ENCODE data around the gene CTNNBL1.

The CTNNBL1 gene

GRCh38 chr20:37801921-37802320 lies 108.1 kb downstream of the CTNNBL1 start:
- DNase-seq (ENCODE audit: low read depth, low spot score) = no peak
- no peak overlapping the region for H3K4me3 ChIP-seq (ENCODE audit: low read length)

- no peak for DNase-seq (ENCODE audit: low read depth, low spot score)
These were observed 109.8 kb downstream of the CTNNBL1 start for GRCh38 chr20:37803438-37804307.

DNA sequence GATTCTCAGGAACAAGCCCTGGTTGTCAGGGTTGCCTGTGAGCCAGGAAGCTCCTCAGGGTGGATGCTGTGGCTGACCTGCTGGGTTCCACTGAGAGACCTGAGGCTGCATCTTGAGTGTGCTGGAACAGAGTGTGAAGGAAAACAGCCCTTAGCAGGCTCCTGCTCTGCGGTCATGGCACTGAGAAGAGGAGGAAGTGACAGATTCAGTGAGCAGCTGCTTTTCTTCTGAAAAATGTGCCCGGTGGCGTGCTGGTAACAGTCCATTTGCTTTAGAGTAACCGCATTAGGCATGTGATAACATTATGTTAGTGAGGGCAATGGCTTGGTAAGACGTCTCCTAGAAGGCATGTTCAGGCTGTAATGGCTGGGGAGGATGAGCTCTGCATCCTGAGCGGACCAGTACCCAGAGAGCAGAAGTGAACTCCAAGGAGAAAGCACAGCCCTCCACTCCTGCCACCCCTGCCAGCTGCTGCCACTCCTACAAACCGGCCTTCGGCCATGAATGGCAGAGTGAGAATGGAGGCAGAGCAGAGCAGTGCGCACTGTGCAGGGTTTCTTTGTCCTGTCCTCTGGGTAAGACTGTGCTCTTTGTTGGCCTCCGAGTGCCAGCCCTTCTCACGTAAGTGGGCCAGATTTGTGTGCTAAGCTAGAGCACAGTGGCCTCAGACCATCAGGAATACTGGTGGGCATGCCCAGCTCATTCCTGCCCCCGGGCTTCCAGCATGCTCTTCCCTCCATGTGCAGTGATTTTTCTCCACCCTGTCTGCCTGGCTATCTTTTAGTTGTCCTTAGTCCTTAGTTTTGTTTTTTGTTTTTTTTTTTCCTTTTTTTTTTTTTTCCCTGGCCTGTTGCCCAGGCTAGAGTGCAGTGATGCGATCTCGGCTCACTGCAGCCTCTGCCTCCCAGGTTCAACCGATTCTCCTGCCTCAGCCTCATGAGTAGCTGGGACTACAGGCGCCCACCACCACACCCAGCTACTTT lies 111.0 kb downstream of the CTNNBL1 start:
- no peak overlapping the region for H3K4me3 ChIP-seq (ENCODE audit: low read length)
- no peak for DNase-seq (ENCODE audit: low read depth, low spot score)

More at GRCh38 chr20:37803438-37804307, 109.8 kb downstream of the CTNNBL1 start:
- H3K4me3 ChIP-seq (ENCODE audit: low read length) = no peak overlapping the region

DNA sequence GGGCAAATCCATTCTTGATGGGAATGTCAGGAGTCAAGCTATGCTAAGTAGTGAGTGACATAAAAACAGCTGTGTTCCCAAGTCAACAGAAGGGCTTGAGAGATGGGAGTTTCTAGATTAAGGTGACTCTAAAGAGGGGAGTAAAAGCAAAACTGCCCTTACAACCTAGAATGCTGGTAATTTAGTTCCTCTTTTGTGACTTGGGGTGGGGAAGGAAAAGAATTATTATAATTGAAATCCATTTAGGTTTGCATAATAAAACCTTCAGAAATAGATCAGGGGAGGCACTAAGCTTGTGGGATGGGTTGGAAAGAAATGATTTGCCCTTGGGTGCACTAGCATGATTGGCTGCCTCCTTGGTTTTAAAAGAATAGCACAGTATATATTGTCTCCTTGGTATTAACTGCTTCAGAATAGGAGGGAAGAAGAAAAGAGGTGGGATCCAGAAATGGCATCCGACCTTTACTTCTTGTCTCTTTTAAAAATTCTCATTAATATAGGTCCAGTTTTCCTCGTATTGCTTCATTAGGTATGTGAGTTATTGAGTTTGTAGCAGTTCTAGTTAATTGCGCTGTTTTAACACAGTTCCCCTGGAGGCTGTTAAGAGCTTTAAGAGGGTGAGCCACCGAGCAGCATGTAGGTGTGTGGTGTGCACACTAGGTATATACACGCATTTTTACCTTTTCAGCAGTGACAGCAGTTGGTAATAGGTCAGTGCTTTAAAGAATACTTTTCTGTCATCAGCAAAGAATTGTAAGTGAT lies 113.8 kb downstream of the CTNNBL1 start:
- no peak overlapping the region for H3K4me3 ChIP-seq (ENCODE audit: low read length)
- DNase-seq (ENCODE audit: low read depth, low spot score) = no peak

- H3K4me3 ChIP-seq (ENCODE audit: low read length) = no peak overlapping the region
- DNase-seq (ENCODE audit: low read depth, low spot score) = no peak
These were observed 114.6 kb downstream of the CTNNBL1 start for GRCh38 chr20:37808233-37809070.

- no peak overlapping the region for H3K4me3 ChIP-seq (ENCODE audit: low read length)
- DNase-seq (ENCODE audit: low read depth, low spot score) = no peak
These were observed 116.2 kb downstream of the CTNNBL1 start for GRCh38 chr20:37810027-37810426.

DNA sequence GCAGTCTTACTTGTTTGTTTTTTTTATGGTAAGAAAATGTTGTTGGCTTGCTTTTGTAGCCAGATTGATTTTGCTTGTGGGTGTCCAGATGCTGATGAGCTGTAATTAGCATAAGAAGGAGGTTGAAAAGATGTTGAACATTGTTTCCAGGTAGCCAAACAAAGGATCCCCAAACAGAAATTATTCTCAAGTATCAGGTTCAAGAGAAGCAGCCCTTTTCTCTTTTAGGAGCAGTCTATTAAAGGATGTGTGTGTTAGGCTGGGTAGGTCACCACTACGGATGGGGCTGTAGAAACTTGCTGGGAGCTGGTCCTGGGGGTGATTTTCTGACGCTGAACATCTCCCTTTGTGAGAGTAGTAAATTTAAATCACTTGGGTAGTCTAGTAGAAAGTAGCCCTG lies 122.2 kb downstream of the CTNNBL1 start:
- no peak overlapping the region for H3K4me3 ChIP-seq (ENCODE audit: low read length)
- DNase-seq (ENCODE audit: low read depth, low spot score) = no peak

DNA sequence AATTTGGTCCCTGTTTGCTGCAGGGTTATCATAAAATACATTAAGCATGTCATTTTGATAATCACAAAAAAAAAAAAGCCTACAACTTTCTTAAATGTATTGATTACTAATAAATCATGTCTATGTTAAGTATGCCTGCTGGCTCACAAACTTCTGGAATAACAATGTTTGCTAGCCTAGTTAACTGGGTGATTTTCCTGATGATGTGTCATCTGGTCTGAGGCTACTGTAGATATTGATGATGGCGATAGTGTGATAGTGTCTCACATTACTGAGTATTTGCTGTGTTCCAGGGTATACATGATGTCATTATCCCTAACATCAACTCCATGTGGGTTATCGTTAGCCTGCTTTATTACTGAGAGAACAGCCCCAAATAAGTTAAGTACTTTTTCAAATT lies 122.9 kb downstream of the CTNNBL1 start:
- no peak overlapping the region for H3K4me3 ChIP-seq (ENCODE audit: low read length)

GRCh38 chr20:37821696-37822095 lies 127.9 kb downstream of the CTNNBL1 start:
- no peak for DNase-seq (ENCODE audit: low read depth, low spot score)
- H3K4me3 ChIP-seq (ENCODE audit: low read length) = no peak overlapping the region

More for the DNA sequence above, 122.9 kb downstream of the CTNNBL1 start:
- no peak for DNase-seq (ENCODE audit: low read depth, low spot score)

DNA sequence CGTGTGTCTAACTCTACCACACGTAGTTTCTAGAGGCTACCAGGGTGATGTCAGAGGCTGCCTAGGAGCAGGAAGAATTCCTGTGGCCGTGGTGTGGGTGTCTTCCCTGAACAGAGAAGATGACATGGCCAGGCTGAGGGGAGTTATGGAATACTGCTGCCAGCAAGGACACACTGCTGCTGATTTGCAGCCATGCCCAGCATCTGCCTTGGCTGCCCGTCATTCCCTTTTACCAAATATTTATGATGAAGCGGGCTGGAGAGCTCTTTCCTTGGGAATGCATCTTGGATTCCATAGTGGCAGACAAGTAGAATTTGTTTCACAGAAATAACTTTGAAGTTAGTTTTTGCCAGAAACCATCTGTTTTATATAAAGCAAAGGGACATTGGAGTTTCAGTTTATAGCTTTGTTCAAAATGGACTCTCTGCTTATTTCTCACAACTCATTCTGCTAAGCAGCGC lies 128.3 kb downstream of the CTNNBL1 start:
- no peak for DNase-seq (ENCODE audit: low read depth, low spot score)
- H3K4me3 ChIP-seq (ENCODE audit: low read length) = no peak overlapping the region

- DNase-seq (ENCODE audit: low read depth, low spot score) = no peak
- no peak overlapping the region for H3K4me3 ChIP-seq (ENCODE audit: low read length)
These were observed 129.6 kb downstream of the CTNNBL1 start for GRCh38 chr20:37823296-37823980.

DNA sequence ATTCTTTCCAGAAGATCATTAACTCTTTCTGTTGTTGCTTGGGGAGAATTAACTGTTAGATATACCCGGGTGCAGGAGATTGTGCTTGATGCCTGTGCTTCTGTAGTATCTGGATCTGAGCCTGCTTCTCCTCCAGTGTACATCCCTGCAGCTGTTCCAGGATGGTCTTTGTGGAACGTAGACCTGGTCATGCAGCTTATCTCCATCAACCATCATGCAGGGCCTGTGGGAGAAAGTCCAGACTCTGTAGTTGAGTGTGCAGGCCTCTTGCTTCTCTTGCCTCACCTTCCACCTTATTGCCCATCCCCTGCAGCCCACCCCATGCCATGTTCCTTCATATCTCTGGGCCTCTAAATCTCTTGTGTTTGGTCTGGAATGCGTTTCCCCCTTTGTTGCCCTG lies 133.8 kb downstream of the CTNNBL1 start:
- no peak for DNase-seq (ENCODE audit: low read depth, low spot score)
- H3K4me3 ChIP-seq (ENCODE audit: low read length) = no peak overlapping the region

DNA sequence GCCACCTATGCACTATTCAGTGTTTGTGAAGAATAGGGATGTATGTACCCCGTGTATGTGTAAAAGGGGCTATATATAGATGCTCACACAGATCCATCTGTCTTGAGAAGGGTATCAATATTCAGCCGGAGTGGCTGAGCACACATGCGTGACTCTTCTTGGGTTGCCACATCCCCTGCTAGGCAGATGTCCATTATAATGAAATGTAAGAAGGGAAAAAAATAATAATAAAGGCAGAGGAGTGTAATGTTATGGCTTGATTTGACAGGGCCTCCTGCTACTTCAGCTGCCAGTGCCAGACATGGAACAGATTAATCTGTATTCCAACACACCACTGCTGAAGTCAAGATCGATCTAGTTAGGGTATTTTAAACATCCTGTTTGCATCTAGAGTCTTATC lies 134.9 kb downstream of the CTNNBL1 start:
- no peak for DNase-seq (ENCODE audit: low read depth, low spot score)
- no peak overlapping the region for H3K4me3 ChIP-seq (ENCODE audit: low read length)

- H3K4me3 ChIP-seq (ENCODE audit: low read length) = no peak overlapping the region
- DNase-seq (ENCODE audit: low read depth, low spot score) = no peak
These were observed 135.3 kb downstream of the CTNNBL1 start for GRCh38 chr20:37829128-37829527.

DNA sequence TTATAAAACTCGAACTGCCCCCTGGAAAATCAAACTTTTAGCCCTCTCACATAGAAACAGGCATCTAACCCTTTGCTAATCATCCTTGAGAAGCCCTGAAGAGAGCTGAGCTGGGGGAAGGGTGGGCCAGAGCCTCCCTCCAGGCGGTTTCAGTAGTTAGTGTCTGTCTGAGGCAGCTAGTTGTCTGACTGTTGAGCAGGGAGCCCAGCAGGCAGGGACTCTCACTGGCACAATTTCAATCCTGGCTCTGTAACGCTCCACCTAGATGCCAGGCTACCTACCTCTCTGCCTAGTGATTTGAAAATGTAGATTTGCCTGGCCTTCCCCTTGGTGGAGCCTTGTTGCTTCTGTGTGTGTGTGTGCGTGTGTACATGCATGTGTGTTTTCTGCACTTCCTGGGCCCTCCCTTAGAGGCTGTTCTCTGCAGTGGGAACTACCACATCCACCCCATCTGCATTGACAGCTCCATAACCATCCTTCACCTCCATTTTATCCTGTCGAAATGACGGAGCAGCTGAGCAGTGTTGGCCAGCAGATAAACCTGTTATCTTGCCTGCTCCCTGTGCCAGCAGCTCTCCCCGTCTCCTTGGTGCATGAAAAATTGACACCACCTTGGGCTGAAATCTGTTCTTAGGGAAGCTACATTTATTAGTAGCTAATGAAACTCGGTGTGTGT lies 139.5 kb downstream of the CTNNBL1 start:
- DNase-seq (ENCODE audit: low read depth, low spot score) = no peak

DNA sequence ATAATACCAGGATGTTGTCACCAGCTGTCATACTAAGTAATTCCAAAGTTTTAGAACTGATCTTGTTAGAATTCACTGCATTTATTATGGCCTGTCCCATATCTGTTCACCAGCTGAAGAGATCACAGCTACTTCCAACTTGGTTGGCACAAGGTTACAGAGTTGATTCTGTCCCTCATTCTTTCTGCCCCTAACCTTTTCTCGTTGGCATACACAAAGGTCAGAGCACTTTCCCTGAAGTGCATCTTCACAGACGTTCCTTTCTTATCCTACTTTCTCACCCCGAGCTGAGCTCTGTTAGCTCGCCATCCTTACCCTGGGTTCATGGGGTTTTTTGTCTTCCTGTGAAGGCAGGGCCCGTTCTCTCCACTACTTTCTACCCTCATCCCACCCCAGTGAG lies 143.1 kb downstream of the CTNNBL1 start:
- H3K4me3 ChIP-seq (ENCODE audit: low read length) = no peak overlapping the region
- no peak for DNase-seq (ENCODE audit: low read depth, low spot score)

More for the DNA sequence above, 139.5 kb downstream of the CTNNBL1 start:
- H3K4me3 ChIP-seq (ENCODE audit: low read length) = no peak overlapping the region

- DNase-seq (ENCODE audit: low read depth, low spot score) = no peak
These were observed 144.1 kb downstream of the CTNNBL1 start for GRCh38 chr20:37837924-37838323.

More at GRCh38 chr20:37837924-37838323, 144.1 kb downstream of the CTNNBL1 start:
- no peak overlapping the region for H3K4me3 ChIP-seq (ENCODE audit: low read length)
